ENCODE results near the gene CBFA2T2. TPM values are rescaled to one million over a fixed set of nuclear protein-coding genes. Genes with fewer than 3 reads are reported as not detected.
A peak's percentile ranks its signal among the peaks of the same experiment; 100 is the strongest.

CBFA2T2 gene
- total RNA-seq, 2 donors from 2014 or later, result 14.8 to 18.0 TPM

DNA sequence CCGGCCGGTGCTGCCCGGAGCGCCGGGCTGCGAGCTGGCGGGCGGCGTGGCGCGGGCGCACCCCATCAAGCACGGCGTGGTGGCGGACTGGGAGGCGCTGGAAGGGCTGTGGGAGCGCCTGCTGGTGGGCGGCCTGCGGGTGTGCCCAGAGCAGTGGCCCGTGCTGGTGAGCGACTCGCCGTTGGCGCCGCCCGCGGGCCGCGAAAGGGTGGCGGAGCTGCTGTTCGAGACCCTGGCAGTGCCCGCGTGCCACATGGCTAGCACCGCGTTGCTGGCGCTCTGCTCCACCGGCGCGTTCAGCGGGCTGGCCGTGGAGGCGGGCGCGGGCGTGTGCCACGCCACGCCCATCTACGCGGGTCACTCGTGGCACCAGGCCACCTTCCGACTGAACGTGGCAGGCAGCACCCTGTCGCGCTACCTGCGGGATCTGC lies 177.4 kb downstream of the CBFA2T2 start:
- Histone ChIP-seq H3K9me3 (no peaks in the 10 kb centered on the region), H3K4me1 (ENCODE audit: control insufficient read depth in 1 of 2, low read depth in 2 of 2) (peaks cover 17 to 73% of the 10 kb centered on the region in 2 donors), H3K4me3 (peak overlapping the region; percentile 85), H3K27ac (peak overlapping the region; percentile 88 to 93), H3K27me3 (replicated peaks; ENCODE audit: insufficient read depth) (no peaks in the 10 kb centered on the region), H3K36me3 (no peaks in the 10 kb centered on the region)
- ATAC-seq (ENCODE audit: insufficient number of reproducible peaks, low FRiP score, low read depth) (no peak), DNase-seq (ENCODE audit: low spot score) (no peak)
- TF ChIP-seq, protein P1, sequence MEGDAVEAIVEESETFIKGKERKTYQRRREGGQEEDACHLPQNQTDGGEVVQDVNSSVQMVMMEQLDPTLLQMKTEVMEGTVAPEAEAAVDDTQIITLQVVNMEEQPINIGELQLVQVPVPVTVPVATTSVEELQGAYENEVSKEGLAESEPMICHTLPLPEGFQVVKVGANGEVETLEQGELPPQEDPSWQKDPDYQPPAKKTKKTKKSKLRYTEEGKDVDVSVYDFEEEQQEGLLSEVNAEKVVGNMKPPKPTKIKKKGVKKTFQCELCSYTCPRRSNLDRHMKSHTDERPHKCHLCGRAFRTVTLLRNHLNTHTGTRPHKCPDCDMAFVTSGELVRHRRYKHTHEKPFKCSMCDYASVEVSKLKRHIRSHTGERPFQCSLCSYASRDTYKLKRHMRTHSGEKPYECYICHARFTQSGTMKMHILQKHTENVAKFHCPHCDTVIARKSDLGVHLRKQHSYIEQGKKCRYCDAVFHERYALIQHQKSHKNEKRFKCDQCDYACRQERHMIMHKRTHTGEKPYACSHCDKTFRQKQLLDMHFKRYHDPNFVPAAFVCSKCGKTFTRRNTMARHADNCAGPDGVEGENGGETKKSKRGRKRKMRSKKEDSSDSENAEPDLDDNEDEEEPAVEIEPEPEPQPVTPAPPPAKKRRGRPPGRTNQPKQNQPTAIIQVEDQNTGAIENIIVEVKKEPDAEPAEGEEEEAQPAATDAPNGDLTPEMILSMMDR (IDR thresholded peaks at IDR 0.05), result no peak

- TF ChIP-seq, protein P1 (IDR thresholded peaks at IDR 0.05), result peak; percentile 92
- ATAC-seq (ENCODE audit: insufficient number of reproducible peaks, low FRiP score, low read depth) (no peak), DNase-seq (ENCODE audit: low spot score) (no peak)
- Histone ChIP-seq H3K27ac (peak overlapping the region; percentile 88 to 93), H3K4me3 (peak overlapping the region; percentile 85), H3K27me3 (replicated peaks; ENCODE audit: insufficient read depth) (no peaks in the 10 kb centered on the region), H3K9me3 (no peaks in the 10 kb centered on the region), H3K36me3 (no peaks in the 10 kb centered on the region), H3K4me1 (ENCODE audit: control insufficient read depth in 1 of 2, low read depth in 2 of 2) (peaks cover 22 to 74% of the 10 kb centered on the region in 2 donors)
Observed at GRCh38 chr20:33667676-33668465, 178.0 kb downstream of the CBFA2T2 start.

DNA sequence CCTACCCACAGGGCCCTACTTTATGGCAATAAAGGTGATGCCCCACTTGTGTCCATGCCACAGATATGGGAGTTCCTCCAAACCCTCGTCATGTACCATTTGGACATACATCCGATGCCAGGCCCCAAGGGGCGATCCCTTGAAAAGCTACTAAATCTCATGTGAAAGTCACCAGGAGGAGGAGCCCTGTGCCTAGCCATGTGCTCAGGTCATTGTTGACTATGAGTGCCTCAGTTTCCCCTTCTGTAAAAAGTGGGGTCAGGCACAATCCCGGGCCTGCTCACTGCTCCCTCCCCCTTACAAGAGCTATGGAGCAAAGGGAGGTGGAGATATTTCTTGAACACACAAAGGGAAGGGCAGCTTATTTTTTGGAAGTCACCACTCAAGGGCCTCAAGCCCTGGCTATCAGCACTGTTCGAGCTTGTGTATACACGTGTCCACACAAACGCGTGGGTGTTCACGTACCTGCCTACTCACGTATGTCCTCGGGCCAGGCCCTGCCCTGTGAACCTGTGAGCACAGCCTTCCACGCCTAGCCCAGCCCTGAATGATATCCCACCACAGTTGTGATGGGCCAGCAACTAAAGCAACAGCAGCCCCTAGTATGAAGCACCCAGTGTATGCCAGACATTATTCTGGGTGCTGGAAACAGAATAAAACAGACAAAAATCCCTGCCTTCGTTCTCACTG lies 178.7 kb downstream of the CBFA2T2 start:
- no peaks in the 10 kb centered on the region for H3K9me3 ChIP-seq
- H3K27me3 ChIP-seq (replicated peaks; ENCODE audit: insufficient read depth), result no peaks in the 10 kb centered on the region
- no peaks in the 10 kb centered on the region for H3K36me3 ChIP-seq
- no peak for DNase-seq (ENCODE audit: low spot score)
- TF ChIP-seq, protein P1 (IDR thresholded peaks at IDR 0.05), result no peak
- H3K27ac ChIP-seq, result peak overlapping the region; percentile 88 to 93
- ATAC-seq (ENCODE audit: insufficient number of reproducible peaks, low FRiP score, low read depth), result no peak
- H3K4me3 ChIP-seq, result peak overlapping the region; percentile 85
- H3K4me1 ChIP-seq (ENCODE audit: control insufficient read depth in 1 of 2, low read depth in 2 of 2), result peaks cover 27 to 79% of the 10 kb centered on the region in 2 donors

- H3K27ac ChIP-seq, result peak overlapping the region; percentile 27 to 29
- H3K4me1 ChIP-seq (ENCODE audit: control insufficient read depth in 1 of 2, low read depth in 2 of 2), result peaks cover 24 to 76% of the 10 kb centered on the region in 2 donors
- no peaks in the 10 kb centered on the region for H3K27me3 ChIP-seq (replicated peaks; ENCODE audit: insufficient read depth)
- DNase-seq (ENCODE audit: low spot score) (no peak), ATAC-seq (ENCODE audit: insufficient number of reproducible peaks, low FRiP score, low read depth) (no peak)
- H3K4me3 ChIP-seq, result no peak overlapping the region
- H3K9me3 ChIP-seq, result no peaks in the 10 kb centered on the region
- no peaks in the 10 kb centered on the region for H3K36me3 ChIP-seq
- TF ChIP-seq, protein P1 (IDR thresholded peaks at IDR 0.05), result no peak
Observed at GRCh38 chr20:33669224-33669623, 179.3 kb downstream of the CBFA2T2 start.

All from thoracic aorta (tissue), 2 donors.